Amniotic stem cell (primary cell): ENCODE results near the gene GRPEL2.

Source experiments
- DNase-seq: peaks from one replicate; lab custom pipeline; 2025; lab: John Stamatoyannopoulos, UW

Gene GRPEL2, protein sequence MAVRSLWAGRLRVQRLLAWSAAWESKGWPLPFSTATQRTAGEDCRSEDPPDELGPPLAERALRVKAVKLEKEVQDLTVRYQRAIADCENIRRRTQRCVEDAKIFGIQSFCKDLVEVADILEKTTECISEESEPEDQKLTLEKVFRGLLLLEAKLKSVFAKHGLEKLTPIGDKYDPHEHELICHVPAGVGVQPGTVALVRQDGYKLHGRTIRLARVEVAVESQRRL

DNA sequence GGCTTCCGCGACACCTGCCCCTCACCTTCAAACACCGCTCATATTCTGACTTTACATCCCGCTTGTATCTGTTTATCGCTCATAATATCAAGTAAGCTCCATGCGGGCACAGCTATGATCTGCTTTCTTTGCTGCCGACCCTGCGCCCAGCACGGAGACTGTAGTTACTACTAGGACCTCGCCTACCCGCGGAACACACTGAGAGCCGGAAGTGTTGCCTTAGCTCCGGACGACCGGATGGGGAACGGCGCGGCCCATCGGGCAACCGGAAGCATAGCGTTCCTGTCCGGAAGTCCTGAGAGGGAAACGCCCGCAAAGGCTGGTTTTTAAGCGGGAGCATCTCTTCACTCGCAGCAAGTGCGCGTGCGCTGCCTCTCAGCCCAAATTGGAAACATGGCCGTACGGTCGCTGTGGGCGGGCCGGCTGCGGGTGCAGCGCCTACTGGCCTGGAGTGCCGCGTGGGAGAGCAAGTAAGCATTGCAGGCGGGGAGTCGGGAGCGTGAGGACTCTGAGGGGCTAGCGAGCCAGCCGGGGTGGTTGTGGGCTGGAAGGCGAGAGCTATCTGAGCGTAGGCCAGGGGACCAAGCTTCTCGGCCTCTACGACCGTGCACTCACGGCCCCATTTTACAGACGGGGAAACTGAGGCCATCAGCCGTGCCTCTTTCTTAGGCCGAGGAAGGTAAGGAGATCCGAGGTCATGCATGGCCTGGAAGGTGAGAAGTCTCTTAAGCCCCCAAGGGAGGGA, at the start of gene GRPEL2:
Gene GRPEL2 (plus strand): TSS at position 353 of the 745 bp plus-strand sequence. CDS start 41 bp downstream, at position 394.
- DNase-seq = peak; percentile 98

DNA sequence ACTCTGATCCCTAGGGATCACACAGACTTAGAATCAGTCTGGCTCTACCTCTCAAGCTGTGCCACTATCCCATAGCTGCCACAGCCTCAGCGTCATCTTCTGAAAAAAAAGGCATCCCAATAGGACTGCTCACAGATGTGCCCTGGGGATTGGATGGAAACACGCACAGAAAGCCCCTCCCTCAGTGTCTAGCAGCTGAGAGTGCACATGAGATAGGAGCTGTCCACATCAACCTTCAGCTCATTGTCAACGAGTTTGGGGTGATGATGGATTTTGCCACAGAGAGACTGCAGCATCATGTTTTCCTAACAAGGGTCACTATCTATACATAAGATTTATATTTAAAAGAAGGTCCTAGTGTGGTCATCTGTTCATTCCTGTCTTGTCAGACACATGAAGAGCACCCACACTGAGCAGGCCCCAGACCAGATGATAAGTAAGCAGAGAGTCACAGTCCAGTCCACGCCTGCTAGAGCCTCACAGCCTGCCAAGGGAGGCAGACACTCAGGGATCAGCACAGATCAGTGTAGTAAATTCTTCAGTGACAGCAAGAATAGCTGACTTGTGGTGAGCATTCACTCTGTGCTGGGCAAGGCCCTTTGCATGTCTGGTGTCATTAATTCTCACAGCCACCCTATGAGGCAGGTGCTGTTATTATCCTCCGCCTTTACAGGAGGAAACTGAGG, 47.8 kb upstream of the GRPEL2 start:
- DNase-seq = no peak

DNA sequence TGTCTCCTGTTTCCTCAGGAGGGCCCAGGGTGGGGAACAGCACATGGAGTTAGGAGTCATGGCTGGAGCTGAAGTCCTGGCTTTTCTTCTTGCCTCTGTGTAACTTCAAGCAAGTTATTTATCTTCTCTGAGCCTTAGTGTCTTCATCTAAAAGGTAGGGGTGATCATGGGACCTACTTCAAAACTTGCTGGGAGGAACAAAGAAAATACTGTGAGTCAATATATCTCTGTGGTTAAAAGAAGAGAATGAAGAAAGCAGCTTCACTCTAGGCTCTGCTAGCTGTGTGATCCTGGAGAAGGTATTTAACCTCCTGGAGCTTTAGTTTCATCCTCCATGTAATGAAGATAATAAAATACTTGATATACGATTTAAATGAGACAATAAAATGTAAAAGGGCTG, 47.1 kb upstream of the GRPEL2 start:
- no peak for DNase-seq

DNA sequence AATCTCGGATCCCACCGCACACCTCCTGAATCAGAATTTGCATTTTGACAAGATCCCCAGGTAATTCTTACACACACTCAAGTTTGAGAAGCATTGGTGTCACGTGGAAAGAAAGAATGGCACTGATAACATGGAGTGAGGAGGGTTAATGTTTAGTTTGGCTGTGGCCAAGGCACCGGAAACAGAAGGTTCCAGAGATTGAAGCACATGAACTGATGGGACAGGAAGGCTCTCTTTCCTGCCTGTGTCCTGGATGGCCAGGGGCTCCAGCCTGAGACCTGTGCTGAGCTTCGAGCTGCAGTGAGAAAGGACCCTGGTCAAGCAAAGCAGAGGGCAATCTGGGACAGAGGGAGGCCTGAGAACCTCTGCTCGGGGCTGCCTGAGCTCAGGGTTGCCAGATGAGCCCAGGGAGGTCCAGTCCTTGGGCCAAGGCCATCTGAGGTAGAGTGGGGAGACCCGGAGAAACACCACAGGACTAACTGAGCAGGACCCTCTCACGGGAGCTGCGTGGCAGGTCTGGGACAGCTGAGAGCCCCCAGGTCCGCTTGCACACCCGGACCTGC, 46.4 kb upstream of the GRPEL2 start:
- no peak for DNase-seq

DNA sequence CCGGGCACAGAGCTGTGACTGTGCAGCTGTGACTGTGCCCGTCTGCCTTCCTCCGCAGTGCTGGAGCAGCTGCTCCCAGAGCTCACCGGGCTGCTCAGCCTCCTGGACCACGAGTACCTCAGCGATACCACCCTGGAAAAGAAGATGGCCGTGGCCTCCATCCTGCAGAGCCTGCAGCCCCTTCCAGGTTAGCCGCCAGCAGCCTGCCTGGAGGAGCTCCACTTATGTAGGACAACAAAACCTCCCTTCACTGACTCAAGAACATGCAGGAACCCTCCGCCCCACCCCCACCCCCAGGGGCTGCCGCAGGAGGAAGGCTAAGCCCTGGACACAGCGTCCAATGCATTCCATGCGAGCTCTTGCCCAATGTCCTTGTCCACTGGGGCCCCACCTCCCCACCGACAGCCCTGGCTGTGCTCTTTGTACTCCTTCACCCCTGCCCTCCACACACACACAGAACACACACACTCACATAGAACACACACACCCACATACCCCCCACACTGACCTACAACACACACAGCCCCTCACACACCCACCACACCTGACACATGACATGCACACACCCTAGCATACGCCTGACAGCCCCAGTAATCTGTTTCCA, 45.7 kb upstream of the GRPEL2 start:
- DNase-seq = no peak

DNA sequence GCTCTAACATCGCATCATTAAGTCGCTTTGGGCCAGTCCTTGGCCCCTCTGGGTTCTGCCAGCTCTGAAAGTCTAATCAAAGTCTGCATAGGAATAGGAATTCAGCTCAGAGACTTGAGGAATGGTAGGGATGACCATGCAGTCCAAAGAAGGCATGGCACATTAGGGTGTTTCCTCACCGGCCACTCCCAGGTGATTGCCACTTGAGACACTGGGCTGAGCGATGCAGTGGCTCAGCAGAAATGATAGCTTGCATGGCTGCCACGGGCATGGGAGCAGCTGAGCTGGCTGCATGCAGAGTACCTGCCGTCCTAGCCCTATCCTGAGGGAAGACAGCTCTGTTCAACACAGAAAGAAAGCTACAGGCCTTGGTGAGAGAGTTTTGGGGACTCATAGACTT, 44.9 kb upstream of the GRPEL2 start:
- DNase-seq = no peak

DNA sequence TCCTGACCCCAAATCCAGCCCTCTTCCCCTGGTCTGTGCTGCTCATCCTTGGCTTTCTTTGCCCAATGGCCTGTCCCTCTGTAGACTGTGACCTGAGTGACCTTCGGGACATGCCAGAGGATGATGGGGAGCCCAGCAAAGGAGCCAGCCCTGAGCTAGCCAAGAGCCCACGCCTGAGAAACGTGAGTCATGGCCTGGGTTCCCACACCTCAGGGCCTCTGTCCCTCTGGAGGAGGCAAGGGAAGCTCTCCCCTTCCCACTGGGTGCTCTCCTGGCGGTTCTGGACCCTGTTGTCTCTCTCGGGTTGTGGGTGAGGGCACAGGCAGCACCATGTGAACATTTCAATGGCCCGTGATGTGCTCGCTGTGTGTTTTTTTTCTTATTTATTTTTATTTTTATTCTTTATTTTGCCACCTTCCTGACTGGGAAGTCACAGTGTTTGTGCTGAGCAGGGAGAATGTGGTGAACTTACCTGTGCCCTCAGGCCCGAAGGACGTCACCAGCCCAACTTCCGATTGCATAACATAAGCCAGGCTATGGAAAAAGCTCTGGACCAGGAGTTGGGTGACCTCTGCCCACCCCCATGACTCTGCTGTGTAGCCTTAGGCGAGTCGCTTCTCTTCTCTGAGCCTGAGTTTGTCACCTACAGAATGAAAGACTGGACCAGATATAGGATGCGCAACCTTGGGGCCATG, 44.1 kb upstream of the GRPEL2 start:
- DNase-seq = no peak

DNA sequence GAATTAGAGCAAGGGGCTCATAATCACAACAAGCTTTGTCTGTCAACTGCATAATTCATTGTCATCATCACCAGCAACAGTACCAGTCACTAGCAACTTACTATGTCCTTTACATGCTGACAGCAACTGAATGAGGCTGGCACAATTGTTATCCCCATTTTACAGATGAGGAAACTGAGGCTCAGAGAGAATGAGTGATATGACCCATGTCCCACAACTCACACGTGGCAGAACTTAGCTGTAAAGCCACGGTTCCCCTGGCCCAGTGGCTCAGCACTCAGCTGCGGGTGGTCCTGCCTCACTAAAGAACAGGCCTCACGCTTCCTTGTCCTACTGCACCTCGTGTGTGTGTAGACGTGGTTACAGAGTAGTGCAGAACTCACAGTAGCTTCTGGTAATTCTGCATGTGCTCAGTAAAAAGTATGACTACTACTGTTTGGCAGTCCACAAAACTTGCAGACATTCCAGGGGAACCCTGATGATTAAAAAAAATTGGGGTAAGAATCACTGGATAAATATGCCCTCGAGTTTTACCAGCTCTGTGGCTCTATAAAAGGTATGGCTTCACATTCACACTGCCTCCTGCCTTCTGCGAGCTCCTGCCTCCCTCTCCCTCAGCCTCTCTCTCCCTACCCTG, 43.4 kb upstream of the GRPEL2 start:
- no peak for DNase-seq

DNA sequence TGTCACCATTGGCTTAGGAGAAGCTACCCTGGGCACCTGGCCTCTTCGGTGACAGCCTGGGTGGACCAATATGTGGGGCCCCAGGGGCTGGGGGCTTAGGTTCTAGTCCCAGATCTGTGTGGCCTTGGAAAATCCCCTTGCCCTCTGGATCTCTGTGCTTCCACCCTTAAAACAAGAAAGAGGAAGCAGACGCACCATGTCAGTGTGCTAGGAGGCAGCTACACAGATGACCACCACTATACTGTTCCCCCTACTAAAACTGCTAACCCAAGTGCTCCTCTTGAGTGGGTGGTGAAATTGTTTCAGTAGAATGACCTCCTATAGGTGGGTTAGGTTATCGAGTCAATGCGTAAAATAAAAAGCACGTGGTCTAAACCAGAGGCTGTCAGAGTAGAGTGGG, 42.7 kb upstream of the GRPEL2 start:
- no peak for DNase-seq

DNA sequence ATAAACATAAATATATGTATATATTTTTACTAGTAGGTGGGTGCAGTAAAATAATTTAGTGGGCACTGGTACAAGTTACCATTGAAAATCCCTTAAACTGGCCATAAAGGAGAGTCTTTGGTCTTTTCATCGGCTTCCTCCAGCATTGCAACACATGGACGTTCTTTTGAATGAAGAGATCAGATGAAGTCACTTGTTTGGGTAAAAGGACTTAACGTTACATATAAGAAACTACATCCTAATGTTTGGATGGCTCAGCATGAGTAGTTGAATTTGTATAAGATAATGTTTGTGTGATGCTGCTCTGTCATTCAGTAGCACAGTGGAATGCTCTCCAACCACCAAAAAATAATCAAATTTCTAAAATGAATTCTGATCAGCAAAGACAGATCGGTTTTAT, 42.1 kb upstream of the GRPEL2 start:
- no peak for DNase-seq

DNA sequence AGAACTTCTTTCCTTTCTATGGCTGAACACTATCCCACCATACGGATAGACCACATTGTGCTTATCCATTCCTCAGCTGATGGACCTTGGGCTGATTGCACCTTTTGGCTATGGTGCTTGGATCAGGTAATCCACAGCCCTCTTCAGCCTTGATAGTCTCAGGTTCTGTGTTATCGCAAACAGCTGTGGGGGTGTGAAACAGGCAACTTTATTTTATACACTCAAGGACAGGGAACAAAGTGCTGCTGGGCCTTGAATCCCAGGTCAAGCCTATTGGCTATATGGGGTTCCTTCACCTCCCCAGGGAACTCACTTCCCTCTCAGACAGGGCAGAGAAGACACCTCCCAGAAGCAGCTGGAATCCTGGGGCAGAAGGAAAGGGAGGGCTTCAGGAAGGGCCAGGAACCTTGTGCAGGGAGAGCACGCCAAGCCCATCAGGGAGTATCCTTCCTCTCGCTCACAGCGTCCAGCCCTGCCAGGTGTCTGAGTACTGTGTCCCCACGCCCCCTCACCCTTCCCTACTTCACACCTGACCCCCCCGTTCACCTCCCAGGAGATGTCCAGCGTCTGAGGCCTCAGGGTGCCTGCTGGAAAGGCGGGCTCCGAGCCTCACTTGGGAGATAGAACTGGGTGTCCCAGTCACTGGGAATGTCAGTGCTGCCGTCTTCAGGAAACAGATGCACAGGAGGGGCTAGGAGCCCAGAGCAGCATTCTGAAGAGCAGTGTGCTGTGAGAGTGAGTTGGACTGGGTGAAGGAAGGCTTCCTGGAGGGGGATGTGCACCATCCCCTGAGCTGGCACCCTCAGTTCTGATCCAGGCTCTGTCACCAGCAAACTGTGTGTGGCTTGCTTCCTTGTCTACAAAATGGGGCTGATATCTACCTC, 40.9 kb upstream of the GRPEL2 start:
- DNase-seq = no peak

DNA sequence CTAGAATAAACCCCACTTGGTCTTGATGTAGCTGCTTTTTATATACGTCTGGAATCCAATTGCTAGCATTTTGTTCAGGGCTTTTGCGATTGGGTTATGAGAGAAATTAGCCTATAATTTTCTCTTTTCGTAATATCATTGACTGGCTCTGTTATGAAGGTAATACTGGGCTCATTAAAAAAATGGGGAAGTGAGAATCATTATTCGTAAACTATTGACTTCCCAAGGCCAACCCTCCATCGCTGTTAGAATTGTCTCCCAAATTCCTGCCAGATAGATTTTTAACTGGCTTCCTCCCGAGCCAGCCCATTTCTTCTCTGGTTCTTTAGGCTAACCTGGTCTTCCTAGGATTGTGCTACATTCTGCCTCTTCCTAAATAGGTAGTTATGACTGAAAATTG, 35.9 kb upstream of the GRPEL2 start:
- DNase-seq = no peak

DNA sequence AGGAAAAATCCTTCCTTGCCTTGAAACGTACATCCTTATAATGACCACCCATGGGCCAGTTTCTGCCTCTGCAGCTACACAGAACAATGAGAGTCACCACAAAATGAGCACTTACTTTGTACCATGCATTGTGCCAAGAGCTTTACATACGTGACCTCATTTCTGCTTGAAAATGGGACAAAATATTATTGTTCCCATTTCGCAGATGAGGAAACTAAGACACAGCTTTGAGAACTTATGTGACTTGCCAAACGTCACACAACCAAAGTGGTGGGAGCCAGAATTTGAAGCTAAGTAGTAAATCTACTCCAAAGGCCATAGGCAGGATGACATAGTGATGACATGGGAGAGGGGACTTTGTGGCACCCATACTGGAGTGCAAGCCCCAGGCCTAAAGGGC, 34.8 kb upstream of the GRPEL2 start:
- DNase-seq = no peak

DNA sequence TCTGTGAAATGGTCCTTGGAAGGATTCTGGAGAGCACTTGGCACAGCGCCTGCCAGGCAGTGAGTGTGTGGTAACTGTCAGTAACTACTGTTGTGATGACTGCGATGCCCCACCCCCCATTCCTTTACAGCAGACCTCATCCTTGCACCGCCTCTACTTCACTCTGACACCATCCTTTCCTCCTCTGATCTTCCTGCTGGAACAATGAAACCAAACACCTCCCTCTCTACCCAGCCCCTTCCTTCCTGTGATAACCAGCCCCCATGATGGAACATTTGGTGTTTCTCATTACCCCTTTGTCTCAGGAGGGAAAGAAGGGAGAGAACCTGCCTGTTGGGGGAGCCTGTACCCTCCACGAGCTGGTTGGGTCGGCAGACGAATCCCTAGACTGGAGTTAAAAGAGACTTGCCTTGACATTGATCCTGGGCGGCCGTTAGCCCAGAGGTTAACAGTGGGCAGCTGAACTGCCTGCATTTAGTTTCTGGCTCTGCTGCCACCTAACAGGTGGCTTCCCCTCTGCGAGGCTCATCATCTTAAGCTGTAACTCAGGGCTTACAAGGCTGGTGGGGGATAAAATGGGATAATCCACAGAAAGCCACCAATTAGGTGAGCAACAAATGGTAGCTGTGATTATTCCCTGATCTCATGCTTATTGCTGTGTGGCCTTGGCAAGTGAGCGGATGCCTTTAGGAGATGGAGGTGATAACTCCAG, 34.2 kb upstream of the GRPEL2 start:
- no peak for DNase-seq

DNA sequence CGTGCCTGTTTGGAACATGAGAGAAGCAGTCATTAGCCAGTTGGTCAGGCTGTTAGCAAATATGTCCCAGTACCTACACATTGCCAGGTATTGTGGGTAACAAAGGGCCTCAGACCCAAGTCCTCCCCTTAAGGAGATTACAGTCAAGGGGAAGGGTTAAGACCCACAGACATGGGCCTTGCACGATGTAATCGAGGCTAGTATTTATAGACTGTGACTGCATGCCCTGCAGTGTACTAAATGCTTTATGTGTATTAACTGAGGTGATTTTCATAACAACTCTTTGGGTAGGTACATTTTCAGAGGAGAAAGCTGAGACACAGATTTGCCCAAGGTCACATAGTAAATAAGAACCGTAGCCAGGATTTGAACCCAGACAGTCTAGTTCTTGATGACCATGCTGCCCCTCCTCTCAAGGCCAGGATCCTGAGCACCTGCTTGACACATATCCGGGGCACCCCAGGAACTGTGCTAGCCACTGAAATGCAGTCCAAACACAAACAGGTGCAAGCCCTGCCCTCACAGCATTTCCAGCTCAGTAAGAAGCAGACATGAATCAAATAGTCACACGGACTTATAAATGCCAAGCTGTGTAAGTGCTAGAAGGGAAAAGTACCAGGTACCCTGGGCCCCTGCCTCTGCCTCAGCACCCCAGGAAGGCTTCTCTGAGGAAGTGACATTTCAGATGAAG, 32.0 kb upstream of the GRPEL2 start:
- DNase-seq = no peak

DNA sequence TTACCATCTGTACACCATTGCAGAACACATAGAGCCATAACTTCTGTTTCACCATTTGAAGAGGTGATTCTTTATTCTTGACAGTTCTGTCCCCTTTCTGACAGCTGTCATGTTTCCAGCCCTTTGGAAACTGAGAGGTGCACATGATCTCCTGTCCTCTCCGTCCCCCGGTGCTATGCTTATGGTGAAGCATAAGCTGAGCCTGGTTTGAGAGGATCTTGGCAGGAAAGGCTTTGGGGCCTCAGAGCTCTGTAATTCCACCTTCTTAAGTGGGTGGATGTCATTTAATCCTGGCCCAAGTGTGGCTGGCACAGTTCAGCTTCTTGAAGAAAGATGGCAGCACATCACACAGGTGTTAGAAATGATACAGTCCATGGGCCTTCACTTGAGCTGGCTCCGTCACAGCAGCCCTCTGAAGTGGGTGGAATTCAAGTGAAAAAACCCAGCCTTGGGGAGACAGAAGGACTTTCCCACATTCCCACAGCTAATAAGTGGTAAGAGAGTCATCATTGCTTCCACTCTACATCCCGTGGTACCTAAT, 30.7 kb upstream of the GRPEL2 start:
- DNase-seq = no peak

DNA sequence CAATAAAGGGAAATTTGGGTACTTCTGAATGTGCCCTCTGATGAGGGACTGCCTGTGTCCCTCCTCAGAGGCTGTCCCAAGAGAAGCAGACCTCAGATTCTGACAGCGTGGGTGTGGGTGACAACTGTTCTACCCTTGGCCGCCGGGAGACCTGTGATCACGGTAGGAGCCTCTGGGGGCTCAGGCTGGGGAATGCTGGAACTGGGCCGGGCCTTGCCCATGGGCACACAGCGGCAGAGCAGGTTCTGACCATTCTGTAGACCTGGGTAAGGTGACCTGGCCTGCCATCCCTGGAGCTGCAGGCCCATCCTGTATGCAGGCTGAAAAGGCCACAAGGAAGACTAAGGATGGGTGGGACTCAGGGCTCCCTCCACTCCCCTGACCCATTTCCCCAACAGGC, 29.5 kb upstream of the GRPEL2 start:
- DNase-seq = no peak

DNA sequence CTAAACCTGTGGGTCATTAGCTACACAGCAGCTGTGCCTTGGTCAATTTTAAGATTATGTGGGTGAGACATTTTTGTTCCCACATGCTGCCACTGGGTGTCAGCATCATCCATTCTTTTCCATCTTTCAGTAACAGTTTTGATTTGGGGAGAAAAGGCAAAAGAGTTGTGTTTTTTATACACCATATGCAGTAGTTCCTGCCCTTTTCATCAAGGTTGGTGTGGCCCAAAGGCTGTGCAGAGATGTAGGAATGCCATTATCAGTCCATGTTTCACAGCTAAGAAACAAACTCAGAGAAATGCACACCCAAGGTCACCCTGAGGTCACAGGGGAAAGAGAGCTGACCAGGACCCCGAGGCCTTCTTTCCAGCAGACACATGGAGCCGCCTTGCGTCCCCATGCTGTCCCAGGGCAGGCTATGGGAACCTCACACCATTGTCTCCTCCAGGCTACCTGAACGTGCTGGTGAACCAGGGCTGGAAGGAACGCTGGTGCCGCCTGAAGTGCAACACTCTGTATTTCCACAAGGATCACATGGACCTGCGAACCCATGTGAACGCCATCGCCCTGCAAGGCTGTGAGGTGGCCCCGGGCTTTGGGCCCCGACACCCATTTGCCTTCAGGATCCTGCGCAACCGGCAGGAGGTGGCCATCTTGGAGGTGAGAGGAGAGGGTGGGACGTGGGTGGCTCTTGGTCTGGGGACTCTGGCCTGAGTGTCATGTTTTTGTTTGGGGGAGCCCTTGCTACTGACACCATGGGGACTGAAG, 27.8 kb upstream of the GRPEL2 start:
- DNase-seq = no peak
